Nucleus accumbens (tissue), 56 donors: ENCODE data around the gene SLC1A5.
"Not testable (repeated sequence)": the region's sequence is repeated elsewhere in the genome, so short reads cannot be mapped to it uniquely, and the experiment has no call there.

ENCODE experiments used
- DNase-seq, 56 donors: peaks; one replicate each; lab custom pipeline; 2025; lab: John Stamatoyannopoulos, UW

SLC1A5 gene

GRCh38 chr19:46775642-46776258 lies 12.6 kb downstream of the SLC1A5 start:
- no peak for DNase-seq

DNA sequence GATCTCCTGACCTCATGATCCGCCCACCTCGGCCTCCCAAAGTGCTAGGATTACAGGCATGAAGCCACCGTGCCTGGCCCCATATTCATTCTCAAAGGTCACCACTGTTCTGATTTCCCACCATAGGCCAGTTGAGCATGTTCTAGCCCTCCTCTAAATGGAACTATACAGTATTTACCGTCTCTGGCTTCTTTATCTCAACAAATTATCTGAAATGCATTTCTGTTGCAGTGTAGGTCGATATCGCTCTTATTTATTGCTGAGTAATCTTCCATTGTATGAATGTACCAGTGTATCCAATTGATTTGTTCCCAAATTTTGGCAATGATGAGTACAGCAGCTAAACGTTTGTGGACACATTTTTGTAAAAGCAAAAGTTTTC lies 15.4 kb downstream of the SLC1A5 start:
- no peak for DNase-seq

GRCh38 chr19:46772170-46773017 lies 16.0 kb downstream of the SLC1A5 start:
- DNase-seq: no peak

DNA sequence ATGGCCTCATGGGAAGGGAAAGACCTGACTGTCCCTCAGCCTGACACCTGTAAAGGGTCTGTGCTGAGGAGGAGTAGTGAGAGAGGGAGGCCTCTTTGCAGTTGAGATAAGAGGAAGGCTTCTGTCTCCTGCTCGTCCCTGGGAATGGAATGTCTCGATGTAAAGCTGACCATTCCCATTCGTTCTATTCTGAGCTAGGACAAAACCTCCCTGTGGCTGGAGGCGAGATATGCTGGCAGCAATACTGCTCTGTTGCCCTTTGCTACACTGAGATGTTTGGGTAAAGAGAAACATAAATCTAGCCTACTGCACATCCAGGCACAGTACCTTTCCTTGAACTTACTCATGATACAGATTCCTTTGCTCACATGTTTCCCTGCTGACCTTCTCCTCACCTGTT lies 19.6 kb downstream of the SLC1A5 start:
- not testable (repeated sequence) for DNase-seq

GRCh38 chr19:46766569-46767317 lies 21.7 kb downstream of the SLC1A5 start:
- no peak for DNase-seq

DNA sequence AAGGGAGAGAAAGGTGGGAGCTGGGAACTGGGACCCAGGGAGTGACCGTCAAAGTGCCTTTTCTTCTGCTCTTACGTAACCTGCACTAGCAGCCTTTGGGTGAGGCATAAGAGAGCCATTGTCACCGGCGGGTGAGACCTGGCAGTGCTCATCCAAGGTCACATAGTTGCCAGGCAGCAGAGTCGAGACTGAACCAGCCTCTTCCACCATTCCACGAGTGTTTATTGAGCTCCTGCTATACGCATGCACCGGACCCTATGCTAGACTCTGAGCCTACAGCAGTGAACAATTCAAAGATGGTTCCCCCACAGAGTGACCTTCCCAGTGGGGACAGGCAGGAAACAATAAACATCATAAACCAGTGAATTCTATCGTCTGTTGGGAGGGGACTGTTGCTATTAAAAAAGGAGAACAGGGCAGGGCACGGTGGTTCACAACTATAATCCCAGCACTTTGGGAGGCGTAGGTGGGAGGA lies 23.5 kb downstream of the SLC1A5 start:
- DNase-seq: no peak

- no peak for DNase-seq
These were observed 26.0 kb downstream of the SLC1A5 start for GRCh38 chr19:46762245-46762890.

- no peak for DNase-seq
These were observed 27.0 kb downstream of the SLC1A5 start for GRCh38 chr19:46761418-46761831.

GRCh38 chr19:46760897-46761296 lies 27.5 kb downstream of the SLC1A5 start:
- not testable (repeated sequence) for DNase-seq

DNA sequence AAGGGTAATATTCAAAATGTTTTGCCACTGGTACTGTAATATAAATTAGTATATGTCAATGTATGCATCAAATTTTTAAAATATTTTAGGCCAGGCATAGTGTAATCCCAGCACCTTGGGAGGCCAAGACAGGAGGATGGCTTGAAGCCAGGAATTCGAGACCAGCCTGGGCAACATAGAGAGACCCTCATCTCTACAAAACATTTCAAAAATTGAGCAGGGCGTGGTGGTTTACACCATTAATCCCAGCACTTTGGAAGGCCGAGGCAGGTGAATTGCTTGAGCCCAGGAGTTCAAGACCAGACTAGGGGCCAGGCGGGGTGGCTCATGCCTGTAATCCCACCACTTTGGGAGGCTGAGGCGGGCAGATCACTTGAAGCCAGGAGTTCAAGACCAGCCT lies 28.0 kb downstream of the SLC1A5 start:
- no peak for DNase-seq

DNA sequence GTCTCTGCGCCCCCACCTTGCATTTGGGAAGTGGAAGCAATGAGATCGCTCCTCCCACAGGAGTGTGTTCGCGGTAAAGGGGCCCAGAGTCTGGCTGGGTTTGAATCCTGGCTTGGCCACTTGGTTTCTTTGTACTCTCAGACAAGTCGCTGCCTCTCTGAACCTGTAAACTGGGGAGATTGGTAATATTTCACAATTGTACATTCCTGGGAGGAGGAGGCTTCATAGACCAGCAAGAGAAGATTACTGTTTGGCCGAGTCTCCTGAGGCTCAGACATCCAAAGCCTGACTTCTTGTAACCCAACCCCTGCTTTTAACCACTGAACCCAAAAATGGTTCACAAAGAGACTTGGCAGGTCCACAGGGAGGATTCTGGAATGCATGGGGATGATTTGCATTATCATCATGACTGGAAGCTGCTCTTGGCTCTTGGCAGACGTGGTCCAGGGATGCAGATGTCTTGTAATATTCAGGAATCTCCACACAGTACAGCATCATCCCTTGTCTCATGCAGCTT lies 28.5 kb downstream of the SLC1A5 start:
- DNase-seq: no peak

DNA sequence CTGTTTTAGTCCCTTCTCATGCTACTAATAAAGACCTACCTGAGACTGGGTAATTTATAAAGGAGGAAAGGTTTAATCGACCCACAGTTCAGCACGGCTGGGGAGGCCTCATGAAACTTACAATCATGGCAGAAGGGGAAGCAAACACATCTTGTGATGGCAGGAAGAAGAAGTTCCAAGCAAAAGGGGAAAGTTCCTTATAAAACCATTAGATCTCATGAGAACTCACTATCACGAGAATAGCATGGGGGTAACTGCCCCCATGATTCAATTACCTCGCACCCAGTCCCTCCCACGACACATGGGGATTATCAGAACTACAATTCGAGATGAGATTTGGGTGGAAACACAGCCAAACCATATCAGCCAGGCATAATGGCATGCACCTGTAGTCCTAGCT lies 29.2 kb downstream of the SLC1A5 start:
- no peak for DNase-seq

- DNase-seq: no peak
These were observed 31.9 kb downstream of the SLC1A5 start for GRCh38 chr19:46756544-46756888.

DNA sequence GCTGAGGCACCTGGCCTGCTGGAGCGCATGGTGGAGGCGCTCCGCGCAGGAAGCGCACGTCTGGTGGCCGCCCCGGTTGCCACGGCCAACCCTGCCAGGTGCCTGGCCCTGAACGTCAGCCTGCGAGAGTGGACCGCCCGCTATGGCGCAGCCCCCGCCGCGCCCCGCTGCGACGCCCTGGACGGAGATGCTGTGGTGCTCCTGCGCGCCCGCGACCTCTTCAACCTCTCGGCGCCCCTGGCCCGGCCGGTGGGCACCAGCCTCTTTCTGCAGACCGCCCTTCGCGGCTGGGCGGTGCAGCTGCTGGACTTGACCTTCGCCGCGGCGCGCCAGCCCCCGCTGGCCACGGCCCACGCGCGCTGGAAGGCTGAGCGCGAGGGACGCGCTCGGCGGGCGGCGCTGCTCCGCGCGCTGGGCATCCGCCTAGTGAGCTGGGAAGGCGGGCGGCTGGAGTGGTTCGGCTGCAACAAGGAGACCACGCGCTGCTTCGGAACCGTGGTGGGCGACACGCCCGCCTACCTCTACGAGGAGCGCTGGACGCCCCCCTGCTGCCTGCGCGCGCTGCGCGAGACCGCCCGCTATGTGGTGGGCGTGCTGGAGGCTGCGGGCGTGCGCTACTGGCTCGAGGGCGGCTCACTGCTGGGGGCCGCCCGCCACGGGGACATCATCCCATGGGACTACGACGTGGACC lies 32.4 kb downstream of the SLC1A5 start:
- no peak for DNase-seq

- no peak for DNase-seq
These were observed 33.1 kb downstream of the SLC1A5 start for GRCh38 chr19:46755077-46755852.

- peak in 6 of 56 donors; percentile 9 to 56 (median 32) for DNase-seq
These were observed 34.8 kb downstream of the SLC1A5 start for GRCh38 chr19:46753420-46754155.

DNA sequence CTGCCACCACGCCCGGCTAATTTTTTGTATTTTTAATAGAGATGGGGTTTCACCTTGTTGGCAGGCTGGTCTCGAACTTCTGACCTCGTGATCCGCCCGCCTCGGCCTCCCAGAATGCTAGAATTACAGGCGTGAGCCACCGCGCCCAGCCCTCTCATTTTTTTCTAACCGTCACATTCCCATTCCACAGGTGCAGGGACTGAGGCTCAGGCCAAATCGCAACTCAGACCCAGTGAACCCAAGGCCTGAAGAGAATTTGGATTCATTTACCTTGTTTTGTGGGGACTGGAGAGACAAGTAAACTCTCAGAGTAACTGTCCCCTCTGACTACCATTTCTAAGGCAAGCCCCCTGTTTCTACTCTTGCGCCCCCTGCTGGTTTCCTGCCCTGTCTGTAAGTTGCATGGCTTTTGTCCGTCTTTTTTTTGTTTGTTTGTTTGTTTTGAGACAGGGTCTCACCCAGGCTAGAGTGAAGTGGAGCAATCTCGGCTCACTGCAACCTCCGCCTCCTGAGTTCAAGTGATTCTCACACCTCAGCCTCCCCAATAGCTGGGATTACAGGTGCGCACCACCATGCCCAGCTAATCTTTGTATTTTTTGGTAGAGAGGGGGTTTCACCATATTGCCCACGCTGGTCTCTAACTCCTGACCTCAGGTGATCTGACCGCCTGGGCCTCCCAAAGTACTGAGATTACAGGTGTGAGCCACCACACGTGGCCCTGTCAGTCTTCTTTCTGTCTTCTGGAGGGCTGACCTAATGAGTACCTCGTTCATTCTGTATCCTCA lies 39.9 kb downstream of the SLC1A5 start:
- DNase-seq: peak in 24 of 56 donors; percentile 8 to 65 (median 24)
